Measurements from ENCODE around the gene GBX2.

- TF ChIP-seq CTCF (IDR thresholded peaks at IDR 0.05; ENCODE audit: insufficient read depth, low read length), result no peak
- no peak for TF ChIP-seq POLR2AphosphoS5 (IDR thresholded peaks at IDR 0.05; ENCODE audit: low read depth)
Measured at GRCh38 chr2:236172255-236173035, 4.3 kb upstream of the GBX2 start.
